Thyroid gland (tissue), 4 donors: ENCODE measurements around the gene RBP2.

ENCODE experiments used
- POLR2A ChIP-seq, 2 donors: fragments of 450-650 bp; IDR thresholded peaks; one replicate each; pipeline ENCODE4 v1.6.1; 2017; ENCODE audit warnings: antibody characterized with exemption in 2 of 2, mild to moderate bottlenecking in 2 of 2, moderate library complexity in 1 of 2
- TF ChIP-seq, protein P1 (sequence below), 6 experiments: fragments of 200-600 bp in 3 of 6; fragments of 450-650 bp in 3 of 6; sonication (generic) in 3 of 6; IDR thresholded peaks; one replicate each; pipeline ENCODE4 v1.5.1; 2016 to 2019; ENCODE audit warnings: antibody characterized with exemption in 6 of 6, mild to moderate bottlenecking in 2 of 6, inconsistent platforms in 1 of 6, moderate library complexity in 1 of 6

DNA sequence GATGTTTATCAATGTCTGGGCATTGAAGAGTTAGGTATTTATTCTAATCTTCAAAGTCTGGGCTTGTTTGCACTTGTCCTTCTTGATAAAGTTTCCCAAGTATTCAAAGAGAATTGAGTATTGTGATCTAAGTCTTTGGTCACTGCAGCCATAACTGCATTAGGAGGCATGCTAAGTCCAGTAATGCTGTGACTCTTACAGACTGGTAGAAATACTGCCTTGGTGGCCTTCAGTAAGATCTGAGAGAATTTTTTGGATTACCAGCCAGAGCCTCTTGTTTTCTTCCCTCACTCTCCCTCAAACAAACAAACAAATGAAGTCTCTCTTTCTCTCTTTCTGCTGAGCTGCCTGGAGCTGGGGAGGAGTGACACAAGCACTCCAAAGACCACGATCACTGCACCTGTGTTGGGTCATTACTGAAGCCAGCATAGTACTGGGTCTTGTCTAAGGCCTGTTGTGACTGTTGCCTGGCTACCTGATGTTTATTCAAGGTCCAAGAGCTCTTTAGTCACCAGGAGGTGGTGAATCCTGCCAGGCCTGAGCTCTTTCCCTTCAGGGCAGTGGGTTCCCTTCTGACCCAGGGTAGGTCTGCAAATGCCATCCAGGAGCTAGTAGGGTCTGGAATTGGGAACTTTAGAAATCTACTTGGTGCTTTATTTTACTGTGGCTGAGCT is 14.8 kb upstream of the RBP2 start:
- TF ChIP-seq, protein P1, sequence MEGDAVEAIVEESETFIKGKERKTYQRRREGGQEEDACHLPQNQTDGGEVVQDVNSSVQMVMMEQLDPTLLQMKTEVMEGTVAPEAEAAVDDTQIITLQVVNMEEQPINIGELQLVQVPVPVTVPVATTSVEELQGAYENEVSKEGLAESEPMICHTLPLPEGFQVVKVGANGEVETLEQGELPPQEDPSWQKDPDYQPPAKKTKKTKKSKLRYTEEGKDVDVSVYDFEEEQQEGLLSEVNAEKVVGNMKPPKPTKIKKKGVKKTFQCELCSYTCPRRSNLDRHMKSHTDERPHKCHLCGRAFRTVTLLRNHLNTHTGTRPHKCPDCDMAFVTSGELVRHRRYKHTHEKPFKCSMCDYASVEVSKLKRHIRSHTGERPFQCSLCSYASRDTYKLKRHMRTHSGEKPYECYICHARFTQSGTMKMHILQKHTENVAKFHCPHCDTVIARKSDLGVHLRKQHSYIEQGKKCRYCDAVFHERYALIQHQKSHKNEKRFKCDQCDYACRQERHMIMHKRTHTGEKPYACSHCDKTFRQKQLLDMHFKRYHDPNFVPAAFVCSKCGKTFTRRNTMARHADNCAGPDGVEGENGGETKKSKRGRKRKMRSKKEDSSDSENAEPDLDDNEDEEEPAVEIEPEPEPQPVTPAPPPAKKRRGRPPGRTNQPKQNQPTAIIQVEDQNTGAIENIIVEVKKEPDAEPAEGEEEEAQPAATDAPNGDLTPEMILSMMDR (IDR thresholded peaks at IDR 0.05): no peak
- no peak for TF ChIP-seq POLR2A (IDR thresholded peaks at IDR 0.05)
